AG09309 (cell line): ENCODE measurements around the gene P2RY13.

ENCODE experiments used
- DNase-seq: peaks from one replicate; pipeline ENCODE4 v3.0.0-alpha.2; 2010; ENCODE audit warnings: low read depth
- H3K4me3 ChIP-seq: 2 replicates; pipeline ENCODE4 v1.5.1; 2011; ENCODE audit warnings: mild to moderate bottlenecking, low read depth, low read length, moderate library complexity; ENCODE audit not compliant: control insufficient read depth
- CTCF ChIP-seq: IDR thresholded peaks from 2 replicates; pipeline ENCODE4 v1.5.1; 2011; ENCODE audit warnings: mild to moderate bottlenecking, low read depth, low read length, inconsistent platforms; ENCODE audit not compliant: insufficient read depth, control insufficient read depth; ENCODE audit errors: missing control alignments

P2RY13 gene

GRCh38 chr3:151329363-151329762, at the start of gene P2RY13:
Gene P2RY13 (minus strand): TSS chr3:151329549. CDS start chr3:151329528, 21 bp downstream.
- TF ChIP-seq CTCF, result no peak

GRCh38 chr3:151377768-151378385, 48.5 kb upstream of the P2RY13 start:
- TF ChIP-seq CTCF, result no peak
- DNase-seq, result no peak
- H3K4me3 ChIP-seq, result no peak overlapping the region

More at GRCh38 chr3:151329363-151329762, at the start of gene P2RY13:
- no peak within 1 kb of the TSS for H3K4me3 ChIP-seq
- no peak for DNase-seq

GRCh38 chr3:151372063-151372820, 42.9 kb upstream of the P2RY13 start:
- no peak for DNase-seq
- H3K4me3 ChIP-seq, result no peak overlapping the region

GRCh38 chr3:151371526-151371925, 42.2 kb upstream of the P2RY13 start:
- H3K4me3 ChIP-seq, result no peak overlapping the region
- TF ChIP-seq CTCF, result no peak
- DNase-seq, result no peak

More at GRCh38 chr3:151372063-151372820, 42.9 kb upstream of the P2RY13 start:
- no peak for TF ChIP-seq CTCF

GRCh38 chr3:151367448-151367847, 38.1 kb upstream of the P2RY13 start:
- H3K4me3 ChIP-seq, result no peak overlapping the region
- TF ChIP-seq CTCF, result no peak
- no peak for DNase-seq

- TF ChIP-seq CTCF, result no peak
- DNase-seq, result no peak
- H3K4me3 ChIP-seq, result no peak overlapping the region
Measured at GRCh38 chr3:151366993-151367392, 37.6 kb upstream of the P2RY13 start.

GRCh38 chr3:151362751-151363174, 33.4 kb upstream of the P2RY13 start:
- no peak for TF ChIP-seq CTCF
- no peak overlapping the region for H3K4me3 ChIP-seq
- no peak for DNase-seq
